Measurements from ENCODE around the gene HOXC10. TPM values are rescaled to one million over a fixed set of nuclear protein-coding genes. Genes with fewer than 3 reads are reported as not detected.

Gene HOXC10
- total RNA-seq, 2 experiments from 2014 or later: not detected

- ATAC-seq (no peak), DNase-seq (no peak)
- intact Hi-C loops (cut with micrococcal nuclease): no loop called here
- Mint-ChIP-seq H3K9me3 (no peaks in the 10 kb centered on the region), H3K27ac (no peak overlapping the region), H3K4me1 (ENCODE audit: low read depth) (peaks cover 36% of the 10 kb centered on the region), H3K27me3 (peaks cover 86% of the 10 kb centered on the region), H3K36me3 (ENCODE audit: low read depth) (peaks cover 2% of the 10 kb centered on the region), H3K4me3 (peak overlapping the region; percentile 62)
- CTCF ChIA-PET: interaction anchor here (0.8 to 6.7 kb wide), 9 partner anchors 8 to 253 kb away, joined by 3 to 58 read pairs (median 4); partner anchors contain the start of genes HOXC10 and HOXC5
- TF ChIP-seq CTCF (IDR thresholded peaks at IDR 0.05): no peak
- POLR2A ChIA-PET: interaction anchor here (0.5 to 2.5 kb wide), 3 partner anchors 10 to 538 kb away, joined by 3 to 7 read pairs (median 3); no protein-coding TSS in a partner anchor
These were observed 11.6 kb downstream of the HOXC10 start for GRCh38 chr12:53996240-53997203.

GRCh38 chr12:53997204-53998109 is 12.5 kb downstream of the HOXC10 start:
- DNase-seq (no peak), ATAC-seq (no peak)
- Mint-ChIP-seq H3K27me3 (peaks cover 86% of the 10 kb centered on the region), H3K4me3 (no peak overlapping the region), H3K9me3 (no peaks in the 10 kb centered on the region), H3K27ac (no peak overlapping the region), H3K36me3 (ENCODE audit: low read depth) (peaks cover 2% of the 10 kb centered on the region), H3K4me1 (ENCODE audit: low read depth) (peaks cover 34% of the 10 kb centered on the region)
- TF ChIP-seq CTCF (IDR thresholded peaks at IDR 0.05): no peak
- ChIA-PET POLR2A (interaction anchor here (2.5 kb wide), 1 partner anchor 36 kb away, joined by 7 read pairs; no protein-coding TSS in a partner anchor), CTCF (interaction anchor here (0.8 to 6.7 kb wide), 8 partner anchors 8 to 254 kb away, joined by 3 to 58 read pairs (median 6); partner anchors contain the start of genes HOXC10 and HOXC5)
- intact Hi-C loops (cut with micrococcal nuclease): no loop called here

GRCh38 chr12:53998110-53998899 is 13.4 kb downstream of the HOXC10 start:
- no peak overlapping the region for H3K27ac Mint-ChIP-seq
- H3K4me1 Mint-ChIP-seq (ENCODE audit: low read depth): peaks cover 32% of the 10 kb centered on the region
- TF ChIP-seq CTCF (IDR thresholded peaks at IDR 0.05): no peak
- ChIA-PET POLR2A (interaction anchor here (2.5 kb wide), 1 partner anchor 37 kb away, joined by 7 read pairs; no protein-coding TSS in a partner anchor), CTCF (interaction anchor here (0.7 to 6.7 kb wide), 6 partner anchors 8 to 217 kb away, joined by 3 to 58 read pairs (median 8); partner anchors contain the start of genes HOXC10 and HOXC5)
- DNase-seq (no peak), ATAC-seq (no peak)
- peaks cover 87% of the 10 kb centered on the region for H3K27me3 Mint-ChIP-seq
- H3K4me3 Mint-ChIP-seq: no peak overlapping the region
- intact Hi-C loops (cut with micrococcal nuclease): no loop called here
- peaks cover 2% of the 10 kb centered on the region for H3K36me3 Mint-ChIP-seq (ENCODE audit: low read depth)
- H3K9me3 Mint-ChIP-seq: no peaks in the 10 kb centered on the region

GRCh38 chr12:53998900-53999236 is 13.9 kb downstream of the HOXC10 start:
- H3K4me1 Mint-ChIP-seq (ENCODE audit: low read depth): peaks cover 31% of the 10 kb centered on the region
- CTCF ChIA-PET: interaction anchor here (0.7 to 6.7 kb wide), 7 partner anchors 9 to 216 kb away, joined by 3 to 58 read pairs (median 8); partner anchors contain the start of genes HOXC10 and HOXC5
- no peak overlapping the region for H3K27ac Mint-ChIP-seq
- no peak for TF ChIP-seq CTCF (IDR thresholded peaks at IDR 0.05)
- H3K4me3 Mint-ChIP-seq: no peak overlapping the region
- no peak for ATAC-seq
- no peak for DNase-seq
- H3K27me3 Mint-ChIP-seq: peaks cover 86% of the 10 kb centered on the region
- POLR2A ChIA-PET: interaction anchor here (2.5 kb wide), 1 partner anchor 38 kb away, joined by 7 read pairs; no protein-coding TSS in a partner anchor
- no peaks in the 10 kb centered on the region for H3K9me3 Mint-ChIP-seq
- intact Hi-C loops (cut with micrococcal nuclease): no loop called here
- H3K36me3 Mint-ChIP-seq (ENCODE audit: low read depth): peaks cover 2% of the 10 kb centered on the region

All from activated CD8-positive, alpha-beta T cell treated with anti-CD3 and anti-CD28 coated beads for 36 hours (primary cell).